ENCODE measurements around the gene LRRTM4. TPM values are rescaled to one million over a fixed set of nuclear protein-coding genes. Genes with fewer than 3 reads are reported as not detected.

Gene LRRTM4
- total and polyA plus RNA-seq, 2 experiments from 2014 or later: 4.5 to 15.4 TPM

GRCh38 chr2:77519164-77519887 is 2.9 kb downstream of the LRRTM4 start:
- Mint-ChIP-seq H3K27ac (peak overlapping the region; percentile 95), H3K27me3 (ENCODE audit: insufficient read depth, low read depth, poor library complexity) (no peaks in the 10 kb centered on the region), H3K4me1 (peaks cover 62% of the 10 kb centered on the region), H3K9me3 (no peaks in the 10 kb centered on the region), H3K4me3 (peak overlapping the region; percentile 75; the same call in 2 of the 3 replicates), H3K36me3 (ENCODE audit: low read depth) (peaks cover 30% of the 10 kb centered on the region)
- peak overlapping the region; percentile 80 for H3K4me2 ChIP-seq
- no peaks in the 10 kb centered on the region for H3K36me3 ChIP-seq (ENCODE audit: insufficient read depth)
- peak overlapping the region; percentile 99 for H3K27ac ChIP-seq (ENCODE audit: low read depth)
- peaks cover 35% of the 10 kb centered on the region for H3K4me1 ChIP-seq (ENCODE audit: insufficient read depth)
- H3K79me2 ChIP-seq (replicated peaks; ENCODE audit: insufficient read depth): peaks cover 47% of the 10 kb centered on the region
- no peaks in the 10 kb centered on the region for H4K20me1 ChIP-seq (replicated peaks; ENCODE audit: insufficient read depth)
- H2AFZ ChIP-seq: no peak overlapping the region
- H3K4me3 ChIP-seq: no peak overlapping the region
- no peak for ATAC-seq
- H3K9me2 ChIP-seq (ENCODE audit: insufficient read depth): no peaks in the 10 kb centered on the region
- TF ChIP-seq REST (IDR thresholded peaks at IDR 0.05; ENCODE audit: unreplicated experiment) (no peak), CTCF (conservative IDR thresholded peaks at IDR 0.05; ENCODE audit: low read depth in 2 of 2) (no peak), ZNF462 (CRISPR knock-in tag; IDR thresholded peaks at IDR 0.05) (no peak), EZH2 (IDR thresholded peaks at IDR 0.05; ENCODE audit: low read depth, unreplicated experiment) (no peak), ETS1 (IDR thresholded peaks at IDR 0.05) (no peak), JUNB (IDR thresholded peaks at IDR 0.05; ENCODE audit: unreplicated experiment) (no peak), NANOG (IDR thresholded peaks at IDR 0.05; ENCODE audit: borderline replicate concordance) (no peak), ZNF331 (CRISPR knock-in tag; IDR thresholded peaks at IDR 0.05; ENCODE audit: low read depth) (no peak), ZNF114 (CRISPR knock-in tag; IDR thresholded peaks at IDR 0.05) (no peak), EZH2phosphoT487 (IDR thresholded peaks at IDR 0.05; ENCODE audit: unreplicated experiment) (no peak), CREB1 (CRISPR knock-in tag; IDR thresholded peaks at IDR 0.05; ENCODE audit: low read depth) (no peak)
- no peaks in the 10 kb centered on the region for H3K27me3 ChIP-seq (ENCODE audit: insufficient read depth)
- H3F3A ChIP-seq (replicated peaks; ENCODE audit: low read depth): 0 out of 2 replicates have a peak, but pooled peaks cover 3% of the 10 kb centered on the region
- DNase-seq (ENCODE audit: low spot score): no peak
